ENCODE measurements around the gene HIP1R.

The HIP1R gene

GRCh38 chr12:122858171-122858570 is 22.9 kb downstream of the HIP1R start:
- no peak overlapping the region for H3K27ac Mint-ChIP-seq

GRCh38 chr12:122858591-122859302 is 23.5 kb downstream of the HIP1R start:
- no peak overlapping the region for H3K4me3 Mint-ChIP-seq

More at GRCh38 chr12:122858171-122858570, 22.9 kb downstream of the HIP1R start:
- no peaks in the 10 kb centered on the region for H3K4me1 Mint-ChIP-seq (ENCODE audit: low read depth)
- no peaks in the 10 kb centered on the region for H3K9me3 Mint-ChIP-seq
- no peaks in the 10 kb centered on the region for H3K27me3 Mint-ChIP-seq (ENCODE audit: low read depth)
- H3K4me3 Mint-ChIP-seq = no peak overlapping the region
- DNase-seq (ENCODE audit: low spot score) = no peak
- H3K36me3 Mint-ChIP-seq (ENCODE audit: low read depth) = no peaks in the 10 kb centered on the region

GRCh38 chr12:122859303-122860039 is 24.2 kb downstream of the HIP1R start:
- no peak overlapping the region for H3K27ac Mint-ChIP-seq
- no peaks in the 10 kb centered on the region for H3K4me1 Mint-ChIP-seq (ENCODE audit: low read depth)
- H3K4me3 Mint-ChIP-seq = no peak overlapping the region
- H3K27me3 Mint-ChIP-seq (ENCODE audit: low read depth) = no peaks in the 10 kb centered on the region
- peaks cover 2% of the 10 kb centered on the region for H3K36me3 Mint-ChIP-seq (ENCODE audit: low read depth)
- H3K9me3 Mint-ChIP-seq = no peaks in the 10 kb centered on the region
- no peak for DNase-seq (ENCODE audit: low spot score)

More at GRCh38 chr12:122858591-122859302, 23.5 kb downstream of the HIP1R start:
- H3K4me1 Mint-ChIP-seq (ENCODE audit: low read depth) = no peaks in the 10 kb centered on the region
- no peaks in the 10 kb centered on the region for H3K36me3 Mint-ChIP-seq (ENCODE audit: low read depth)
- no peak for DNase-seq (ENCODE audit: low spot score)
- H3K27ac Mint-ChIP-seq = no peak overlapping the region
- no peaks in the 10 kb centered on the region for H3K27me3 Mint-ChIP-seq (ENCODE audit: low read depth)
- H3K9me3 Mint-ChIP-seq = no peaks in the 10 kb centered on the region

- peaks cover 2% of the 10 kb centered on the region for H3K36me3 Mint-ChIP-seq (ENCODE audit: low read depth)
- H3K4me3 Mint-ChIP-seq = no peak overlapping the region
Measured at GRCh38 chr12:122860040-122860853, 25.0 kb downstream of the HIP1R start.

GRCh38 chr12:122860854-122861586 is 25.8 kb downstream of the HIP1R start:
- DNase-seq (ENCODE audit: low spot score) = no peak
- Mint-ChIP-seq H3K27me3 (ENCODE audit: low read depth) (no peaks in the 10 kb centered on the region), H3K4me1 (ENCODE audit: low read depth) (no peaks in the 10 kb centered on the region), H3K27ac (no peak overlapping the region), H3K4me3 (no peak overlapping the region), H3K36me3 (ENCODE audit: low read depth) (peaks cover 2% of the 10 kb centered on the region), H3K9me3 (no peaks in the 10 kb centered on the region)

More at GRCh38 chr12:122860040-122860853, 25.0 kb downstream of the HIP1R start:
- Mint-ChIP-seq H3K9me3 (no peaks in the 10 kb centered on the region), H3K27ac (no peak overlapping the region), H3K27me3 (ENCODE audit: low read depth) (no peaks in the 10 kb centered on the region), H3K4me1 (ENCODE audit: low read depth) (no peaks in the 10 kb centered on the region)
- DNase-seq (ENCODE audit: low spot score) = peak; percentile 58

GRCh38 chr12:122861587-122861970 is 26.3 kb downstream of the HIP1R start:
- H3K27ac Mint-ChIP-seq = no peak overlapping the region
- peaks cover 3% of the 10 kb centered on the region for H3K36me3 Mint-ChIP-seq (ENCODE audit: low read depth)
- H3K27me3 Mint-ChIP-seq (ENCODE audit: low read depth) = no peaks in the 10 kb centered on the region
- H3K4me3 Mint-ChIP-seq = no peak overlapping the region
- H3K4me1 Mint-ChIP-seq (ENCODE audit: low read depth) = no peaks in the 10 kb centered on the region
- no peaks in the 10 kb centered on the region for H3K9me3 Mint-ChIP-seq
- DNase-seq (ENCODE audit: low spot score) = no peak

GRCh38 chr12:122862110-122862634 is 26.9 kb downstream of the HIP1R start:
- H3K36me3 Mint-ChIP-seq (ENCODE audit: low read depth) = peaks cover 7% of the 10 kb centered on the region
- no peaks in the 10 kb centered on the region for H3K27me3 Mint-ChIP-seq (ENCODE audit: low read depth)
- no peaks in the 10 kb centered on the region for H3K4me1 Mint-ChIP-seq (ENCODE audit: low read depth)
- H3K9me3 Mint-ChIP-seq = no peaks in the 10 kb centered on the region
- no peak for DNase-seq (ENCODE audit: low spot score)
- no peak overlapping the region for H3K27ac Mint-ChIP-seq
- H3K4me3 Mint-ChIP-seq = no peak overlapping the region

GRCh38 chr12:122862872-122863701 is 27.8 kb downstream of the HIP1R start:
- Mint-ChIP-seq H3K4me3 (no peak overlapping the region), H3K36me3 (ENCODE audit: low read depth) (peaks cover 7% of the 10 kb centered on the region), H3K4me1 (ENCODE audit: low read depth) (no peaks in the 10 kb centered on the region), H3K27ac (no peak overlapping the region), H3K9me3 (no peaks in the 10 kb centered on the region), H3K27me3 (ENCODE audit: low read depth) (no peaks in the 10 kb centered on the region)
- DNase-seq (ENCODE audit: low spot score) = no peak

GRCh38 chr12:122864894-122865253 is 29.6 kb downstream of the HIP1R start:
- Mint-ChIP-seq H3K27me3 (ENCODE audit: low read depth) (no peaks in the 10 kb centered on the region), H3K36me3 (ENCODE audit: low read depth) (peaks cover 17% of the 10 kb centered on the region), H3K4me3 (no peak overlapping the region), H3K9me3 (no peaks in the 10 kb centered on the region), H3K27ac (no peak overlapping the region), H3K4me1 (ENCODE audit: low read depth) (no peaks in the 10 kb centered on the region)
- DNase-seq (ENCODE audit: low spot score) = no peak

- H3K4me1 Mint-ChIP-seq (ENCODE audit: low read depth) = no peaks in the 10 kb centered on the region
Measured at GRCh38 chr12:122865268-122866231, 30.3 kb downstream of the HIP1R start.

GRCh38 chr12:122866379-122866778 is 31.1 kb downstream of the HIP1R start:
- Mint-ChIP-seq H3K27ac (no peak overlapping the region), H3K36me3 (ENCODE audit: low read depth) (peaks cover 24% of the 10 kb centered on the region), H3K4me1 (ENCODE audit: low read depth) (peaks cover 5% of the 10 kb centered on the region), H3K27me3 (ENCODE audit: low read depth) (peaks cover 2% of the 10 kb centered on the region), H3K9me3 (no peaks in the 10 kb centered on the region), H3K4me3 (no peak overlapping the region)
- no peak for DNase-seq (ENCODE audit: low spot score)

More at GRCh38 chr12:122865268-122866231, 30.3 kb downstream of the HIP1R start:
- Mint-ChIP-seq H3K4me3 (no peak overlapping the region), H3K27ac (no peak overlapping the region), H3K36me3 (ENCODE audit: low read depth) (peaks cover 22% of the 10 kb centered on the region), H3K27me3 (ENCODE audit: low read depth) (no peaks in the 10 kb centered on the region), H3K9me3 (no peaks in the 10 kb centered on the region)
- DNase-seq (ENCODE audit: low spot score) = no peak
